A673 (cell line): ENCODE results near the gene TTLL6.

Experiments
- EZH2 ChIP-seq: fragments of 200-600 bp; sonication (generic); IDR thresholded peaks from 2 replicates; pipeline ENCODE4 v1.6.1; 2017; ENCODE audit warnings: borderline replicate concordance, low read depth, mild to moderate bottlenecking, mixed read lengths, antibody characterized with exemption, low read length; ENCODE audit not compliant: poor library complexity, severe bottlenecking
- TF ChIP-seq, protein P1 (sequence below): fragments of 300-800, 200-600 bp; sonication (generic); conservative IDR thresholded peaks from 2 replicates; pipeline ENCODE4 v1.5.1; 2017; ENCODE audit warnings: low read depth, mild to moderate bottlenecking, antibody characterized with exemption, low read length, moderate library complexity, mixed read lengths

DNA sequence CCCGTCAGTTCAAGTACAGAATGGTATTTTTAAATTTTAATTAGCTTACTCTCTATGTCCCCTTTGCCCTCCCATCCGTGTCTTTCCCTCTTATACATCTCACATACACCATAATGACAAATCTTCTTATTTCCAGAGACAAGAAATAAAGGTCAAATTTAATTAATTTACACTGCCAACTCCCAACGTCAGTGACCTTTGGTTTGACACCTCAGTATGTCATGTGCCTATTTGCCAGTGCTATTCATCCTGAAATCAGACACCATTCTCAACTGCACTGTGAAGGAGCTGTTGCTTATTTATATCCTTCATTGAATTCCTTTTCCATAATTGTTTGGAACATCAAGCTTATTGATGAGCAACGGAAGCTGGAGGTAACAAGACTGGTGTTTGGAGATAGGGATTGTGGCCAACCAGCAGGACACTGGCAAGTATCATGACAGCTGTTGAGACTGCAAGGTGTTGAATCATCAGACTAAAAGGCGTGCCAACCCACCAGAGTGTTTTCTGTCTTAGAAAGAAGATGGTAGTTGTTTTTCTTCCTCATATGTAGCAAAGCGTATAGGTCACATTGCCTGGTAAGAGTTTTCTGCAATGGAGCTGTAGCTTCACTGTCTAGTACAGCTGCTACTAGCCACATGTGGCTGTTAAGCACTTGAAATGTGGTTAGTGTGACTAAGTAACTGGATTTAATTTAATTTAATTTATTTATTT is 26.3 kb upstream of the TTLL6 start:
- no peak for TF ChIP-seq EZH2
- TF ChIP-seq, protein P1, sequence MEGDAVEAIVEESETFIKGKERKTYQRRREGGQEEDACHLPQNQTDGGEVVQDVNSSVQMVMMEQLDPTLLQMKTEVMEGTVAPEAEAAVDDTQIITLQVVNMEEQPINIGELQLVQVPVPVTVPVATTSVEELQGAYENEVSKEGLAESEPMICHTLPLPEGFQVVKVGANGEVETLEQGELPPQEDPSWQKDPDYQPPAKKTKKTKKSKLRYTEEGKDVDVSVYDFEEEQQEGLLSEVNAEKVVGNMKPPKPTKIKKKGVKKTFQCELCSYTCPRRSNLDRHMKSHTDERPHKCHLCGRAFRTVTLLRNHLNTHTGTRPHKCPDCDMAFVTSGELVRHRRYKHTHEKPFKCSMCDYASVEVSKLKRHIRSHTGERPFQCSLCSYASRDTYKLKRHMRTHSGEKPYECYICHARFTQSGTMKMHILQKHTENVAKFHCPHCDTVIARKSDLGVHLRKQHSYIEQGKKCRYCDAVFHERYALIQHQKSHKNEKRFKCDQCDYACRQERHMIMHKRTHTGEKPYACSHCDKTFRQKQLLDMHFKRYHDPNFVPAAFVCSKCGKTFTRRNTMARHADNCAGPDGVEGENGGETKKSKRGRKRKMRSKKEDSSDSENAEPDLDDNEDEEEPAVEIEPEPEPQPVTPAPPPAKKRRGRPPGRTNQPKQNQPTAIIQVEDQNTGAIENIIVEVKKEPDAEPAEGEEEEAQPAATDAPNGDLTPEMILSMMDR, result no peak
